HCT116 (cell line): ENCODE results near the gene STAMBPL1. TPM values are rescaled to one million over a fixed set of nuclear protein-coding genes. Genes with fewer than 3 reads are reported as not detected.

Experiments used
- ATAC-seq: fragments of 200-7000 bp; cut with Tn5 transposase; 2 replicates; pipeline ENCODE4 v1.9.1; 2020; ENCODE audit warnings: mild to moderate bottlenecking, moderate library complexity
- BruUV-seq: library from RNA; stranded (reverse); fragments of 400-500 nt; replicated peaks from 2 replicates; lab custom pipeline; 2021; lab: Mats Ljungman, UMichigan
- CTCF ChIA-PET: fragments of 300-600 bp; sonication (Branson Sonifier 250); formaldehyde crosslinking; loops from one replicate; lab custom pipeline; 2021; ENCODE audit warnings: antibody characterized with exemption; lab: Charles Lee
- POLR2A ChIA-PET: fragments of 300-600, 350-600 bp; sonication (Branson Sonifier 250); formaldehyde crosslinking; loops from one replicate; lab custom pipeline; 2021; ENCODE audit warnings: antibody characterized with exemption; lab: Charles Lee
- RAD21 ChIA-PET, 2 experiments: fragments of 300-600 bp; sonication (Branson Sonifier 250); formaldehyde crosslinking; loops; one replicate each; lab custom pipeline; 2023; ENCODE audit warnings: low total read pairs in 2 of 2; ENCODE audit not compliant: uncharacterized antibody in 2 of 2, unreplicated experiment in 2 of 2, low non-redundant PET in 1 of 2; lab: Charles Lee
- DNase-seq: peaks from one replicate; pipeline ENCODE4 v3.0.0-alpha.2; 2010; ENCODE audit warnings: low read depth, low spot score
- H2AFZ ChIP-seq: fragments of 200-600 bp; shearing (Covaris generic), sonication (generic); 2 replicates; pipeline ENCODE4 v1.6.1; 2017; ENCODE audit warnings: low read depth, mixed run types, mixed read lengths, antibody characterized with exemption, low read length; ENCODE audit not compliant: poor library complexity, severe bottlenecking
- H3K27ac ChIP-seq: 2 replicates; pipeline ENCODE4 v1.5.1; 2012; ENCODE audit warnings: low read depth, low read length
- H3K27me3 ChIP-seq: fragments of 200-600 bp; sonication (generic); 2 replicates; pipeline ENCODE4 v1.6.1; 2016; ENCODE audit warnings: mixed run types, low read length, mixed read lengths; ENCODE audit not compliant: insufficient read depth
- H3K36me3 ChIP-seq, 2 experiments: fragments of 200-500 bp in 1 of 2; fragments of 200-600 bp in 1 of 2; sonication (Bioruptor generic) in 1 of 2; sonication (generic) in 1 of 2; 2 replicates each; pipeline versions ENCODE4 v1.5.1 to v1.6.1; 2014 to 2016; ENCODE audit warnings: low read length in 2 of 2, inconsistent platforms in 1 of 2, mixed read lengths in 1 of 2, mixed run types in 1 of 2; ENCODE audit not compliant: insufficient read depth in 2 of 2, control insufficient read depth in 1 of 2
- H3K4me1 ChIP-seq, 2 experiments: fragments of 200-600 bp in 1 of 2; sonication (generic) in 1 of 2; 2 replicates each; pipeline versions ENCODE4 v1.5.1 to v1.6.1; 2012 to 2017; ENCODE audit warnings: low read length in 2 of 2, inconsistent platforms in 1 of 2, mild to moderate bottlenecking in 1 of 2, mixed read lengths in 1 of 2, mixed run types in 1 of 2, moderate library complexity in 1 of 2; ENCODE audit not compliant: insufficient read depth in 2 of 2, control insufficient read depth in 1 of 2
- H3K4me2 ChIP-seq: fragments of 200-600 bp; sonication (generic); 2 replicates; pipeline ENCODE4 v1.6.1; 2017; ENCODE audit warnings: mixed run types, low read length, mixed read lengths
- H3K4me3 ChIP-seq, 2 experiments: fragments of 200-600 bp in 1 of 2; sonication (generic) in 1 of 2; replicated peaks in 1 of 2; 2 replicates each; pipeline ENCODE4 v1.5.1; 2011 to 2016; ENCODE audit warnings: low read length in 2 of 2, control low read depth in 1 of 2, low read depth in 1 of 2, mild to moderate bottlenecking in 1 of 2, mixed read lengths in 1 of 2, mixed run types in 1 of 2
- H3K79me2 ChIP-seq: fragments of 200-600 bp; sonication (generic); 2 replicates; pipeline ENCODE4 v1.6.1; 2017; ENCODE audit warnings: mild to moderate bottlenecking, mixed run types, low read length, moderate library complexity, mixed read lengths; ENCODE audit not compliant: insufficient read depth
- H3K9ac ChIP-seq: fragments of 200-600 bp; sonication (generic); 2 replicates; pipeline ENCODE4 v1.6.1; 2016; ENCODE audit warnings: low read length, mixed read lengths
- H3K9me2 ChIP-seq: fragments of 200-600 bp; sonication (generic), shearing (Covaris generic); 2 replicates; pipeline ENCODE4 v1.6.1; 2017; ENCODE audit warnings: mixed run types, mild to moderate bottlenecking, moderate library complexity; ENCODE audit not compliant: insufficient read depth
- H3K9me3 ChIP-seq, 2 experiments: fragments of 200-500 bp in 1 of 2; fragments of 200-600 bp in 1 of 2; sonication (Bioruptor generic) in 1 of 2; sonication (generic) in 1 of 2; 2 replicates each; pipeline ENCODE4 v1.6.1; 2014 to 2017; ENCODE audit warnings: low read length in 2 of 2, mixed read lengths in 2 of 2, inconsistent platforms in 1 of 2, low read depth in 1 of 2, mild to moderate bottlenecking in 1 of 2, mixed run types in 1 of 2, moderate library complexity in 1 of 2; ENCODE audit not compliant: control insufficient read depth in 1 of 2, insufficient read depth in 1 of 2
- H4K20me1 ChIP-seq: fragments of 200-600 bp; sonication (generic), shearing (Covaris generic); 2 replicates; pipeline ENCODE4 v1.6.1; 2017; ENCODE audit warnings: mixed run types, mild to moderate bottlenecking, moderate library complexity; ENCODE audit not compliant: insufficient read depth
- CBX3 ChIP-seq: IDR thresholded peaks from 2 replicates; pipeline ENCODE4 v1.6.1; 2012; ENCODE audit warnings: low read depth
- CEBPB ChIP-seq: IDR thresholded peaks from 2 replicates; pipeline ENCODE4 v1.6.1; 2012; ENCODE audit warnings: low read depth
- EGR1 ChIP-seq: IDR thresholded peaks from 2 replicates; pipeline ENCODE4 v1.6.1; 2012; ENCODE audit warnings: low read depth
- ELF1 ChIP-seq: IDR thresholded peaks from 2 replicates; pipeline ENCODE4 v1.6.1; 2012; ENCODE audit warnings: low read depth, borderline replicate concordance
- EZH2phosphoT487 ChIP-seq: fragments of 200-600 bp; IDR thresholded peaks from 2 replicates; pipeline ENCODE4 v1.6.1; 2018; ENCODE audit warnings: antibody characterized with exemption, borderline replicate concordance
- FOSL1 ChIP-seq: IDR thresholded peaks from 2 replicates; pipeline ENCODE4 v1.6.1; 2012; ENCODE audit warnings: low read depth
- MAX ChIP-seq: IDR thresholded peaks from 2 replicates; pipeline ENCODE4 v1.6.1; 2012
- POLR2A ChIP-seq: IDR thresholded peaks from 2 replicates; pipeline ENCODE4 v1.7.0; 2011; ENCODE audit warnings: borderline replicate concordance; ENCODE audit not compliant: insufficient read depth, insufficient read length; ENCODE audit errors: extremely low read depth
- POLR2AphosphoS5 ChIP-seq: IDR thresholded peaks from 2 replicates; pipeline ENCODE4 v1.6.1; 2011; ENCODE audit warnings: mild to moderate bottlenecking, low read depth, low read length, moderate library complexity
- REST ChIP-seq: IDR thresholded peaks from 2 replicates; pipeline ENCODE4 v1.6.1; 2012; ENCODE audit warnings: low read depth
- SIN3A ChIP-seq: IDR thresholded peaks from 2 replicates; pipeline ENCODE4 v1.6.1; 2012; ENCODE audit warnings: low read depth
- SP1 ChIP-seq: IDR thresholded peaks from 2 replicates; pipeline ENCODE4 v1.6.1; 2012; ENCODE audit warnings: low read depth
- YY1 ChIP-seq: IDR thresholded peaks from 2 replicates; pipeline ENCODE4 v1.6.1; 2011; ENCODE audit warnings: low read length, low read depth, moderate library complexity, mild to moderate bottlenecking; ENCODE audit not compliant: insufficient replicate concordance; ENCODE audit errors: extremely low read depth
- ZNF274 ChIP-seq: fragments of 200-500 bp; sonication (Bioruptor generic); IDR thresholded peaks from 2 replicates; pipeline ENCODE4 v1.6.1; 2014; ENCODE audit warnings: mild to moderate bottlenecking, low read depth, low read length, inconsistent platforms
- intact Hi-C: fragments of 100-400 bp; cut with micrococcal nuclease; formaldehyde crosslinking; loops from 2 replicates; pipeline ENCODE4 v1.10.0; 2022
- total RNA-seq: library from RNA; stranded (reverse); gene quantifications from one replicate; pipeline ENCODE4 v1.2.1, GENCODE V29; 2021; ENCODE audit not compliant: unreplicated experiment
- TF ChIP-seq, protein P1 (sequence below): IDR thresholded peaks from 2 replicates; pipeline ENCODE4 v1.6.1; 2012

STAMBPL1 gene
- total RNA-seq, 1 experiment from 2014 or later, result 11.0 TPM

GRCh38 chr10:88840104-88840503 is 39.9 kb upstream of the STAMBPL1 start:
- BruUV-seq, result no TSS peak
- H3K9me2 ChIP-seq, result no peaks in the 10 kb centered on the region
- H3K4me1 ChIP-seq, result peaks cover 0 to 8% of the 10 kb centered on the region in 2 experiments; a peak in 1 of 4 replicates
- H3K79me2 ChIP-seq, result no peaks in the 10 kb centered on the region
- TF ChIP-seq, protein P1, sequence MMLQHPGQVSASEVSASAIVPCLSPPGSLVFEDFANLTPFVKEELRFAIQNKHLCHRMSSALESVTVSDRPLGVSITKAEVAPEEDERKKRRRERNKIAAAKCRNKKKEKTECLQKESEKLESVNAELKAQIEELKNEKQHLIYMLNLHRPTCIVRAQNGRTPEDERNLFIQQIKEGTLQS, result no peak
- TF ChIP-seq ELF1 (no peak), POLR2AphosphoS5 (no peak)
- CTCF ChIA-PET, result no interaction called here
- intact Hi-C loops, result no loop called here
- H3K27ac ChIP-seq, result no peak overlapping the region
- RAD21 ChIA-PET, result no interaction called here
- POLR2A ChIA-PET, result no interaction called here
- H3K4me2 ChIP-seq, result no peak overlapping the region
- no peak for ATAC-seq
- no peaks in the 10 kb centered on the region for H3K27me3 ChIP-seq
- no peaks in the 10 kb centered on the region for H3K36me3 ChIP-seq
- H3K9ac ChIP-seq, result no peak overlapping the region
- no peak overlapping the region for H3K4me3 ChIP-seq
- no peaks in the 10 kb centered on the region for H3K9me3 ChIP-seq
- H4K20me1 ChIP-seq, result no peaks in the 10 kb centered on the region
- no peak for DNase-seq
- H2AFZ ChIP-seq, result no peak overlapping the region

GRCh38 chr10:88840881-88841280 is 39.2 kb upstream of the STAMBPL1 start:
- ChIA-PET RAD21 (no interaction called here), CTCF (interaction anchor here (1.4 kb wide), 1 partner anchor 94 kb away, joined by 3 read pairs; no protein-coding TSS in a partner anchor), POLR2A (no interaction called here)
- H2AFZ ChIP-seq, result no peak overlapping the region
- H3K4me1 ChIP-seq, result peaks cover 0 to 2% of the 10 kb centered on the region in 2 experiments; a peak in 1 of 4 replicates
- intact Hi-C loops, result no loop called here
- no TSS peak for BruUV-seq
- H3K36me3 ChIP-seq, result no peaks in the 10 kb centered on the region
- H3K27ac ChIP-seq, result no peak overlapping the region
- no peaks in the 10 kb centered on the region for H3K9me3 ChIP-seq
- no peaks in the 10 kb centered on the region for H3K27me3 ChIP-seq
- no peak overlapping the region for H3K9ac ChIP-seq
- ATAC-seq (no peak), DNase-seq (no peak)
- no peaks in the 10 kb centered on the region for H3K79me2 ChIP-seq
- no peak overlapping the region for H3K4me2 ChIP-seq
- no peaks in the 10 kb centered on the region for H3K9me2 ChIP-seq
- no peaks in the 10 kb centered on the region for H4K20me1 ChIP-seq
- H3K4me3 ChIP-seq, result no peak overlapping the region
- no peak for TF ChIP-seq POLR2AphosphoS5
- no peak for TF ChIP-seq ELF1
- TF ChIP-seq SIN3A, result no peak
- TF ChIP-seq, protein P1, result no peak
- TF ChIP-seq FOSL1, result no peak
- TF ChIP-seq REST, result no peak
- no peak for TF ChIP-seq EGR1
- no peak for TF ChIP-seq CBX3
- no peak for TF ChIP-seq ZNF274
- no peak for TF ChIP-seq POLR2A
- no peak for TF ChIP-seq SP1
- TF ChIP-seq CEBPB, result no peak
- TF ChIP-seq EZH2phosphoT487, result no peak
- TF ChIP-seq MAX, result no peak
- TF ChIP-seq YY1, result no peak
